Renal pelvis (tissue), 12 donors: Measurements from ENCODE around the gene PRRG4. TPM values are rescaled to one million over a fixed set of nuclear protein-coding genes. Genes with fewer than 3 reads are reported as not detected.
A peak's percentile ranks its signal among the peaks of the same experiment; 100 is the strongest.
"Not testable (repeated sequence)": the region's sequence is repeated elsewhere in the genome, so short reads cannot be mapped to it uniquely, and the experiment has no call there.

Source experiments
- DNase-seq: peaks from one replicate; pipeline ENCODE4 v3.0.0-alpha.2; 2013
- long read RNA-seq, 16 experiments: transcript quantifications; one replicate each; lab custom pipeline, GENCODE V29; 2026
- polyA plus RNA-seq, 3 donors: library from polyadenylated mRNA; unstranded; fragments of 120-200 nt; gene quantifications; one replicate each; pipeline ENCODE4 v1.2.1, GENCODE V29; 2013; ENCODE audit not compliant: insufficient read length in 3 of 3

PRRG4 gene
- polyA plus RNA-seq, result 1 to 10 TPM; 4.8 to 7.7 (median 5.8) TPM
- long read RNA-seq, donor 1, full-length matches to known transcripts, result 2 of 2 reads
- long read RNA-seq, donor 1, partial matches to known transcripts, result 0 of 2 reads
- long read RNA-seq, donor 1, other reads (novel, unspliced or antisense), result 0 of 2 reads
- long read RNA-seq, donor 2, full-length matches to known transcripts, result 1 of 1 reads
- long read RNA-seq, donor 2, partial matches to known transcripts, result 0 of 1 reads
- long read RNA-seq, donor 2, other reads (novel, unspliced or antisense), result 0 of 1 reads
- long read RNA-seq, donor 3, full-length matches to known transcripts, result 1 of 1 reads
- long read RNA-seq, donor 3, partial matches to known transcripts, result 0 of 1 reads
- long read RNA-seq, donor 3, other reads (novel, unspliced or antisense), result 0 of 1 reads
- long read RNA-seq, donor 4, result 0 reads
- long read RNA-seq, donor 5, full-length matches to known transcripts, result 3 of 3 reads
- long read RNA-seq, donor 5, partial matches to known transcripts, result 0 of 3 reads
- long read RNA-seq, donor 5, other reads (novel, unspliced or antisense), result 0 of 3 reads
- long read RNA-seq, donor 6, result 0 reads
- long read RNA-seq, donor 7, result 0 reads
- long read RNA-seq, donor 8, result 0 reads
- long read RNA-seq, donor 9, result 0 reads
- long read RNA-seq, donor 10, result 0 reads
- long read RNA-seq, donor 11, result 0 reads
- long read RNA-seq, donor 12, full-length matches to known transcripts, result 2 of 2 reads
- long read RNA-seq, donor 12, partial matches to known transcripts, result 0 of 2 reads
- long read RNA-seq, donor 12, other reads (novel, unspliced or antisense), result 0 of 2 reads
- long read RNA-seq, donor 13, result 0 reads
- long read RNA-seq, donor 14, result 0 reads
- long read RNA-seq, donor 15, full-length matches to known transcripts, result 3 of 3 reads
- long read RNA-seq, donor 15, partial matches to known transcripts, result 0 of 3 reads
- long read RNA-seq, donor 15, other reads (novel, unspliced or antisense), result 0 of 3 reads
- long read RNA-seq, donor 16, full-length matches to known transcripts, result 1 of 1 reads
- long read RNA-seq, donor 16, partial matches to known transcripts, result 0 of 1 reads
- long read RNA-seq, donor 16, other reads (novel, unspliced or antisense), result 0 of 1 reads

DNA sequence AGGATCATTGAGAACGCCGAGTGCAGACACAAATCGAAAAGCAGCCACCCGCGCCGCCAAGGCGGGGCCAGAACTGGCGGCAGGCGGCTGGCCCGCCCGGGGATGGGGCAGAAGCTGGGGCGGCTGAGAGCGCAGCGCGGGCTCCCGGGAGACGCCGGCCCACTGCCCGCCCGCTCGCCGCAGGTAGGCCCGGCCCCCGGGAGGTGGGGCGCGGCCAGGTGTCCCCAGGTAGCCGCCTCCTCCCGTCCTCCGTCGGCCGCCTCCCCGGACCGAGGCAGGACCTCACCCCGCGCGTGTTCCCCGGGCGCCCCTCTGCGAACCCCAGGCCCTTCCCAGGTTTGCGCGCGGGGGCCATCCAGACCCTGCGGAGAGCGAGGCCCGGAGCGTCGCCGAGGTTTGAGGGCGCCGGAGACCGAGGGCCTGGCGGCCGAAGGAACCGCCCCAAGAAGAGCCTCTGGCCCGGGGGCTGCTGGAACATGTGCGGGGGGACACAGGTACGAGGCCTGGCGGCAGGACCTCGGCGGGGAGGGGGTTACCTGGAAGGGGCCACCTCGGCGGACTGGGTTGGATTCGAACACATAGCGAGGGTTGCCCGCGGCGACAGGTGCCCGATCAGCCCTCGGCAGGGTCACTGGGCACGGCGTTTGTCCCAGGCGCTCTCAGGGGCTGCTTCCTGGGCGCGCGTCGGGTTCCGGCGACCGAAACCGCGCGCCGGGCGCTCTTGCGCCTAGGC lies at the start of gene PRRG4:
TSS of gene PRRG4 (plus strand) at position 248 of the 733 bp plus-strand sequence. CDS start 603 bp downstream, outside the sequence.
- peak; percentile 55 for DNase-seq

GRCh38 chr11:32780839-32781238 lies 48.9 kb upstream of the PRRG4 start:
- not testable (repeated sequence) for DNase-seq

DNA sequence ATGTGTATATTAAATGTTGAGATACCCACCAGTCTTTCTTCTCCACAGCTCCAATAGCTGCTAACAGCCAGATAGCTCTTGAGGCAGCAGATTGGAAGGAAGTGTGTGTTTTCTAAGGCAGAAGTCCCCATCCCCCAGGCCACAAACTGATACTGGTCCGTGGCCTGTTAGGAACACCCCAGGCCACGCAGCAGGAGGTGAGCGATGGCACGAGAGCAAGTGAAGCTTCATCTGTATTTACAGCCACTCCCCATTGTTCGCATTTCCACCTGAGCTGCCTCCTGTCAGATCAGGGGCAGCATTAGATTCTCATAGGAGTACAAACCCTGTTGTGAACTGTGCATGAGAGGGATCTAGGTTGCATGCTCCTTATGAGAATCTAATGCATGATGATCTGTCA lies 48.0 kb upstream of the PRRG4 start:
- DNase-seq, result no peak

DNA sequence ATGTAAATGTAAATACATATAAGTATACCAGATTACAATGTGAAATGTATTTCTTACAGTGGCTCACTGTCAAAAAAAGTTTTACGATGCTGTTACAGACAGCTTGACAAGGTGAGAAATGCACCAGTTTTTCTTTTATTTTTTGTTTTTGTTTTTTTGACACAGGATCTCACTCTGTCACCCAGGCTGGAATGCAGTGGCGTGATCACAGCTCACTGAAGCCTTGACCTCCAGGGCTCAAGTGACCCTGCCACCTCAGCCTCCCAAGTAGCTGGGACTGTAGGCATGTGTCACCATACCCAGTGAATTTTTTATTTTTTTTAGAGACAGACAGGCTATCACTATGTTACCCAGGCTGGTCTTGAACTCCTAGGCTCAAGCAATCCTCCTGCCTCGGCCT lies 44.5 kb upstream of the PRRG4 start:
- no peak for DNase-seq

- DNase-seq, result no peak
Measured at GRCh38 chr11:32786811-32787210, 42.9 kb upstream of the PRRG4 start.

DNA sequence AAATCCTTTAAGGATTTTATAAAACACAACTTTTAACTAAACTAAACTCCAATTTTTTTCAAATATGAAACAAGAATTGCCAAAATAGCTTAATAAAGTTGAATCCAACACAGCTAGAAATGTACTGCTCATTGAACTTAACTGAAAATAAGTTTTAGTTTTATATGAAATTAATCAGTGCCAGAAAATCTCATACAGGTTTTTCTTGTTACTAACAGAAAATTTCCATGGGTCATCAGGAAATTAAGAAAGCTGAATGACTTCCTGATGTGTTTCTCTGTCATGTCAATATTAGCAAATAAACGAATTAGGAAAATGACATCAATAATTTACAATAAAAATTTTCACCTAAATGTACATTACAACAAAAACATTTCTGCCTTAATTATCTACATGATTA lies 38.8 kb upstream of the PRRG4 start:
- no peak for DNase-seq

DNA sequence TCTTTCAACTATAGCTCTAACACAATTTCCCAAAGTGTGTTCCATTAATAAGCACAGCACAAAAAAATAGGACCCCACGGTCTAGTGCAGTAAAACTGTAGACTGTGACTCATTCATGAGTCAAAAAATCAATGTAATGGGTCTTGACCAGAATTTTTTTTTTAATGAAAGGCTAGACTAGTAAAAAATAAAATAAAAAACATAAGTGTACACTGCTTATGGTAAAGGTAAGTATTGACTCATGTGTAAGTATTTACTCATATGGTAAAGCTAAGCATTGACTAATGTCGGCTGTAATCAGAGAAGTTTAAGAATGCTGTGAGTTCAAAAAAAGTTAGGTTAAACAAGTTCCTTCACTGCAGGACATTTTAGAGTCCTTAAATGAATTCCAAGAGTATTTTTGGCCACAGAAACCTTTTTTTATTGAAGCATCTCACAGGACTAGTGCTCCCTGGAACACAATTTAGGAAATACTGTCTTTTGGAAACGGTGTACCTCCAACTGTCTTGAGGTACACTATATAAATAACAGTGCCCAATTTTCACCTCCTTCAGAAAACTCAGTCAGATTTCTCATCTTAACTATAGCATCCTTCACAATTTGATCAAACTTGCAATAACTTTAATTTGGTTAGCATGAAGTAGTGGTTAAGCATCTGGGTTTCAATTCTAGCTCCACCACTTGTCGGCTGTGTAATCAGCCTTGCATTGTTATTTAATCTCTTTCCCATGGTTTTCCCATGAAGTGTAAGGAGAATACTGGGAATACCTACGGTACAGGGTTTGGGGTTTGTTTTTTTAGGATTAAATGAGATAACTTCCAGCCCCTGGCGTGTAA lies 37.4 kb upstream of the PRRG4 start:
- peak; percentile 19 for DNase-seq

DNA sequence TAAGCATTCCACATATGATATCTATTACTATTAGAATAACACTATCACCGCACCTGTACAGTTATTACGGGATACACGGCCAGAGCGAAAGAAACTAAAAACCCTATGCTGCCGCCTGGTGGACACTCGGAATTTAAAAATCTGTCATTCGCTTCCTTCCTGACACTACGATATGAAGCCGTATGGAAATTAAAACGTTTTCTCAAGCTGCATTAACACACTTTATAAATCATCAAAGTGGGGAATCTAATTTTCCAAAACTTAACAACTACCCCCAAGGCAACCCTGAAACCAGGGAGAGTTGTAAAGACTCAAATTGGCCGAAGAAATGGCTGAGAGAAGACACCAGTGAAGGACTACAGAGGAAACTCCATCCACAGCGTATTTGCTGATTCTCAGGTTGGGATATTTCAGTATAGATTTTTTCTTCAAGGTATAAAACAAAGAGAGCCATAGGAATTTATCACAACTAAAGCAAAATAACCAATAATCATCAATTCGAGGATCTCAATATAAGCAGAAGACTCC lies 36.7 kb upstream of the PRRG4 start:
- peak; percentile 58 for DNase-seq

DNA sequence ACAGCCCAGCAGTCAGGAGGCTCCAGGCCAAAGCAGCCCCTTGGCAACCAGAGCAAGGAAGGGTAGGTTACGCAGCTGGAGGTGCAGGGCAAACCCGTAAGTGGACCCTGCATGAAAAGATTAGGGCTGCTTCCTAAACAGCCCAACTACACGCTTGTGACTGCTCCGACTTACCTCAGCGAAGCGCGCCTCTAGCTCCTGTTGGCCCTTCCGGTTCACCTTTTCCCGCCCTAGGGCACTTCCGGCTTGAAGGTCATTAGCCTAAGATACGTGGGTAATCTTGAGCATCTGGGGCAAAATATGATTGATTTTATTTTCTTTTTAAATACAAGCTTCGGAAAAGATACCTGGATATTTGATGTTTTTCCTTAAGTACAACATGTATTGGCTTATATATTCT lies 35.3 kb upstream of the PRRG4 start, which contains the start of gene CCDC73:
TSS of gene CCDC73 (minus strand) at position 224 of the 400 bp plus-strand sequence. CDS start 34,419 bp downstream, outside the sequence.
- DNase-seq, result no peak

DNA sequence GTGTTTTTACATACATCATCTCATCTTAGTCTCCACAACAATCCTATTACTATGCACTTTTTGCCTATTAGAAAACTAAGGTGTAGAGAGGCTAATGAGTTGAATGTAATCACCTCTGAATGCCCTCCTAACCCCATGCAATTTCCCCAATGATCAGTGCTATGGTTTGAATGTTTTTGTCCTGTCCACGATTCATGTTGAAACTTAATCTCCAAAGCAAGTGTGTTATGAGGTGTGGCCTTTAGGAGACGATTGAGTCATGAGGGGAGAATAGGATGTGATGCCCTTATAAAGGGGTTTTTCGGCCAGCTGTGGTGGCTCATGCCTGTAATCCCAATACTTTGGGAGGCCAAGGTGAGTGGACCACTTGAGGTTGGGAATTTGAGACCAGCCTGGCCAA lies 33.3 kb upstream of the PRRG4 start:
- DNase-seq, result no peak

- peak; percentile 71 for DNase-seq
Measured at GRCh38 chr11:32809313-32809712, 20.4 kb upstream of the PRRG4 start.

GRCh38 chr11:32817181-32817851 lies 12.4 kb upstream of the PRRG4 start:
- no peak for DNase-seq

- DNase-seq, result no peak
Measured at GRCh38 chr11:32817852-32818183, 11.9 kb upstream of the PRRG4 start.

DNA sequence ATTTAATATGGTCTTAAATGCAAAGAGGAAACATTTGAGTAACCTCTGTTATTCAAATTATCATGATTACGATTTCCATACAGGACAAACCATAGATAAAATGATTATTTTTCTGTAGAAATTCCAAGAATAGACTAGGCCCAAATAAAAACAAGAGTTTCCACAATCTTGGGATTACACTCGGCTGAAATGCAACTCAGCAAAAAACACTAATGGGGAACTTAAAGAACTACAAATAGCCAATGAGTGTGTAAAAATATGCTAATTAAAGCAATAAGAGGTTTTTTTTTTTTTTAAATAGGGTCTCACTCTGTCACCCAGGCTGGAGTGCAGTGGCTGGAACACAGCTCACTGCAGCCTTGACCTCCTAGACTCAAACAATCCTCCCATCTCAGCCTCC lies 10.5 kb upstream of the PRRG4 start:
- no peak for DNase-seq

DNA sequence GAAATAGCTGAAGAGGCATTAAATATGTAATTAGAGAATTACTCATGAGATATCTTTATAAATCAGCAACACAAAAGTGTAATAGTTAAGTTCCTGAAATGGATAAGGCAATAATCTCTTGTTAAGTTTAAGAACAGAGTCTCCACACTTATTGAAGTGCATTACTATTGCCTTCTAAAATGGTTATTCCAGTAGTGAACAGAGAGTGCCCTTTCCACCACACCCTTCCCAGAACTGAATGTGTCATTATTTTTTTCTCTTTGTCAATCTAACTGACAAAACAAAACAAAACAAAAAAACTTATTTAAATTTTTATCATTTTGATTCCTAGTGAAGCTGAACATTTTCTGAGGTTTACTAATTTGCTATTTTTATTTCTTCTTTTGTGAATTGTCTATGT lies 9.2 kb upstream of the PRRG4 start:
- DNase-seq, result no peak

GRCh38 chr11:32821517-32821916 lies 8.2 kb upstream of the PRRG4 start:
- DNase-seq, result no peak

GRCh38 chr11:32821917-32822560 lies 7.7 kb upstream of the PRRG4 start:
- no peak for DNase-seq

GRCh38 chr11:32823617-32824016 lies 6.1 kb upstream of the PRRG4 start:
- not testable (repeated sequence) for DNase-seq

GRCh38 chr11:32826113-32826512 lies 3.6 kb upstream of the PRRG4 start:
- no peak for DNase-seq
